Measurements from ENCODE around the gene PCCA.
"Not testable (repeated sequence)": the region's sequence is repeated elsewhere in the genome, so short reads cannot be mapped to it uniquely, and the experiment has no call there.

Gene PCCA

GRCh38 chr13:100514788-100515409, 426.0 kb downstream of the PCCA start:
- peak; percentile 84 to 86 for DNase-seq

GRCh38 chr13:100515410-100515800, 426.5 kb downstream of the PCCA start:
- DNase-seq: no peak

GRCh38 chr13:100517135-100517534, 428.2 kb downstream of the PCCA start:
- DNase-seq: no peak

GRCh38 chr13:100517728-100518127, 428.8 kb downstream of the PCCA start:
- DNase-seq: no peak

- DNase-seq: no peak
Observed at GRCh38 chr13:100518394-100519062, 429.6 kb downstream of the PCCA start.

- no peak for DNase-seq
Observed at GRCh38 chr13:100519626-100520025, 430.7 kb downstream of the PCCA start.

GRCh38 chr13:100520936-100521850, 432.3 kb downstream of the PCCA start:
- peak in 1 of 2 experiments; percentile 24 for DNase-seq

- peak; percentile 79 to 90 for DNase-seq
Observed at GRCh38 chr13:100521851-100522617, 433.1 kb downstream of the PCCA start.

GRCh38 chr13:100522618-100523309, 433.9 kb downstream of the PCCA start:
- no peak for DNase-seq

GRCh38 chr13:100523411-100523810, 434.5 kb downstream of the PCCA start:
- DNase-seq: peak in 1 of 2 experiments; percentile 49

- no peak for DNase-seq
Observed at GRCh38 chr13:100523981-100524386, 435.1 kb downstream of the PCCA start.

- DNase-seq: not testable (repeated sequence)
Observed at GRCh38 chr13:100524688-100525087, 435.8 kb downstream of the PCCA start.

- no peak for DNase-seq
Observed at GRCh38 chr13:100525453-100526317, 436.8 kb downstream of the PCCA start.

GRCh38 chr13:100526318-100527000, 437.6 kb downstream of the PCCA start:
- DNase-seq: no peak

GRCh38 chr13:100527644-100528043, 438.8 kb downstream of the PCCA start:
- no peak for DNase-seq

GRCh38 chr13:100528353-100528752, 439.5 kb downstream of the PCCA start:
- DNase-seq: no peak

- no peak for DNase-seq
Observed at GRCh38 chr13:100528820-100529219, 439.9 kb downstream of the PCCA start.

- peak; percentile 21 to 68 for DNase-seq
Observed at GRCh38 chr13:100529666-100530377, 440.9 kb downstream of the PCCA start.

- peak; percentile 51 to 87 for DNase-seq
Observed at GRCh38 chr13:100530671-100531213, 441.8 kb downstream of the PCCA start.
